Frontal cortex (tissue), 1 donor: ENCODE data around the gene WBP4. TPM values are rescaled to one million over a fixed set of nuclear protein-coding genes. Genes with fewer than 3 reads are reported as not detected.

Source experiments
- small RNA-seq: library from RNA; depleted of rRNA; stranded (forward); fragments of <200 nt; gene quantifications from one replicate; pipeline ENCODE3, GENCODE V24; 2014
- total RNA-seq: library from RNA; depleted of rRNA; stranded (reverse); fragments of >200 nt; gene quantifications from one replicate; pipeline ENCODE4 v1.2.3, GENCODE V29; 2014

The WBP4 gene
- total RNA-seq, 1 donor from 2014 or later, result 13.9 TPM

Small RNAs within 50 kb of the gene (small RNA-seq; reads per million reads assigned to genes)
- gene MIR3168 (not detected), gene RN7SL597P (not detected)

Other genes starting within 250 kb of the WBP4 start
- gene ELF1, start 42.2 kb upstream of the WBP4 start, total RNA-seq, result 8.2 TPM
- gene KBTBD6, start 71.3 kb downstream of the WBP4 start, total RNA-seq, result 101 TPM
- gene KBTBD7, start 133.1 kb downstream of the WBP4 start, total RNA-seq, result 49.7 TPM
- gene MTRF1, start 202.1 kb downstream of the WBP4 start, total RNA-seq, result 24.5 TPM
- gene NAA16, start 249.8 kb downstream of the WBP4 start, total RNA-seq, result 61.1 TPM